ENCODE measurements around the gene CD79B. TPM values are rescaled to one million over a fixed set of nuclear protein-coding genes. Genes with fewer than 3 reads are reported as not detected.

CD79B gene
- 3.4 TPM for total RNA-seq (ENCODE audit: unreplicated experiment)
- long read RNA-seq, partial matches to known transcripts = 1 of 6 reads
- long read RNA-seq, other reads (novel, unspliced or antisense) = 1 of 6 reads

DNA sequence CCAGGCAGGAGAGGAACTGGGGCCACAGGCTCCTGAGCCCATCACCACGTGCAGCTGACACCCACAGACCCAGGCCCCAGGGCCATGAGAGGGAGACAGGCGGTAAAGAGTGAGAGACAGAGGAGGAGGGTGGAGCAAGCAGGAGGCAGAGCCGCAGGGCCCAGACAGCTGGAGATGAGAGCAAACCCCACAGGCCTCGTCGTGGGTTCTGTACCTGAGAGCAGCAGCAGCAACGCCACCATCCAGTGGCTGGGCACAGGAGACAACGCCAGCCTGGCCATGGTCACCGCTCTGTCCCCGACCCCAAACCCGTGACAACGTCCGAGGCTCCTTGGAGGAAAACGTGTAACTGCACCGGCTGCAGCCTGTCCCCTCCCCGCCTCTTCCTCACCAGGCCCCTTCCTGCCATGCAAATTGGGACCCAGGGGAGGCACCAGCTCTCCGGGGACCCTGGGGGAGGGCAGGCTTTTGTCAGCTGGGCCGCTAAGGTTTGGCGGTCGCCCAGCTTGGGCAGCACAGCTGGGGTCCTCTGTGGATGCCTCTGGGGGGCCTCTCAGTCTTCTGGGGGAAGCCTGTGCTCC lies at the start of gene CD79B:
Gene CD79B, minus strand, starts transcription at position 351 of the 581 bp plus-strand sequence. Its CDS starts 70 bp downstream, at position 281.
- TF ChIP-seq CTCF (IDR thresholded peaks at IDR 0.05; ENCODE audit: unreplicated experiment) = no peak
- Mint-ChIP-seq H3K27ac (ENCODE audit: unreplicated experiment) (no peak within 1 kb of the TSS), H3K9me3 (ENCODE audit: unreplicated experiment) (no peaks in the 10 kb centered on the region), H3K27me3 (ENCODE audit: unreplicated experiment) (peaks cover 6% of the 10 kb centered on the region), H3K4me3 (ENCODE audit: unreplicated experiment) (no peak within 1 kb of the TSS), H3K36me3 (ENCODE audit: low read depth, unreplicated experiment) (no peaks in the 10 kb centered on the region), H3K4me1 (ENCODE audit: unreplicated experiment) (peaks cover 5% of the 10 kb centered on the region)
- no peak for DNase-seq (ENCODE audit: low spot score)

DNA sequence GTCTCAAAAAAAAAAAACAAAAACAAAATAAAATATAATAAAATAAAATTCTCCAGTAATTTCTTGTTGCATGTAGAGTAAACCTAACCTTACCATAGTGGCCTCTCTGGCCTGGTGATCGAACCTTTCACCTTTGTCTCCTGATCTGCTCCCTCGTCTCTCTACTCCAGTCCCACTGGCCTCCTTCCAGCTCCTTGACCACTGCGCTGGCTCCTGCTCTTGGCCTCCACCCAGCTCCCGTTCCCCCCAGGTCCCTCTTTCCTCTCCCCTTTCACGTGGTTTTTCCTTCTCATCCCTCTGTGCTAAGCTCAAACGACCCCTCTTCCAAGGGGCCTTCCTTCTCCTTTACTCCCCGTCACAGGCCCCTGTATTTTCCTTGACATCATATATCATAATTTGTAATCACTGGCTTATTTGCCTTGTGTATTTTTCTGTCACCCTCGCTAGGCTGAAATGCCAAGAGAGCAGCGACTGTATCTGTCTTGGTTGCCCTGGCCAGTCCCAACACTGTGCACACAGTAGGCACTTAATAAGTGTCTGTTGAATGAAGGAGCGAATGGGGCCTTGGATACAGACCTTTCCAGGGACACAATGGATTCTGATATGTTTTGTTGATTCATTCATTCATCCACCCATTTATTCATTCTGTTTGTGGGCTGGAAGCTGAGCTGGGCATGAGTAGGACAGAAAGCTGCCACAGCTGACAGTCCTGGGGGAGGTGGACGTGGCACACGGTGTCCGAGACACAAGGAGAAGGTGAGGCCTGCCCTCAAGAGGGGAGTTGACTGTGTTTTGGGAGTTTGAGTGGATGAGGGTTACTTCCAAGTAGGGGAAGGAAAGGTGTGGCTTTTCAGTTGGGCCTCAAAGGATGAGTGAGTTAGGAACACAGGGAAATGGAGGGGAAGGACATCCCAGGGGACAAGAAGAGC lies 46.4 kb upstream of the CD79B start:
- TF ChIP-seq CTCF (IDR thresholded peaks at IDR 0.05; ENCODE audit: unreplicated experiment) = no peak
- Mint-ChIP-seq H3K9me3 (ENCODE audit: unreplicated experiment) (peaks cover 11% of the 10 kb centered on the region), H3K4me3 (ENCODE audit: unreplicated experiment) (no peak overlapping the region), H3K4me1 (ENCODE audit: unreplicated experiment) (peaks cover 24% of the 10 kb centered on the region), H3K36me3 (ENCODE audit: low read depth, unreplicated experiment) (peaks cover 5% of the 10 kb centered on the region), H3K27ac (ENCODE audit: unreplicated experiment) (no peak overlapping the region), H3K27me3 (ENCODE audit: unreplicated experiment) (peaks cover 9% of the 10 kb centered on the region)
- no peak for DNase-seq (ENCODE audit: low spot score)

DNA sequence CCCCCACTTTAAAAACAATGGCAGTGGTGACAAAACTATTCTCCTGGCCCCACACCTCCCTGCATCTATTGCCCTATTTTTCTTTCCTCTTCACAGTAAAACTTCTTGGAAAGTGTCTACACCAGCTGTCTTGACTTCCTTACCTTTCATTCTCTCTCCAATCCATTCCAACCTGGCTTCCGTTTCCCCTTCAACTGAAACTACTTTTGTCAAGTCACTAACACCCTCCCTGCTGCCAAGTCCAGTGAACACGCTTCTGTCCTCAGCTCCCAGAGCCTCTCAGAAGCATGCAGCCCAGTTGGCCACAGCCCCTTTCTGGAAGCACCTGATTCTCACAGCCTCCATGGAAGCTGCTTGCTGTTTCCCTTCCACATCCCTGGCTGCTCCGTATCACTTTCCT lies 44.6 kb upstream of the CD79B start:
- no peaks in the 10 kb centered on the region for H3K36me3 Mint-ChIP-seq (ENCODE audit: low read depth, unreplicated experiment)
- H3K27me3 Mint-ChIP-seq (ENCODE audit: unreplicated experiment) = peaks cover 12% of the 10 kb centered on the region
- no peak for TF ChIP-seq CTCF (IDR thresholded peaks at IDR 0.05; ENCODE audit: unreplicated experiment)
- no peak overlapping the region for H3K27ac Mint-ChIP-seq (ENCODE audit: unreplicated experiment)
- H3K4me1 Mint-ChIP-seq (ENCODE audit: unreplicated experiment) = peaks cover 15% of the 10 kb centered on the region
- DNase-seq (ENCODE audit: low spot score) = no peak
- no peaks in the 10 kb centered on the region for H3K9me3 Mint-ChIP-seq (ENCODE audit: unreplicated experiment)
- H3K4me3 Mint-ChIP-seq (ENCODE audit: unreplicated experiment) = no peak overlapping the region

- Mint-ChIP-seq H3K36me3 (ENCODE audit: low read depth, unreplicated experiment) (no peaks in the 10 kb centered on the region), H3K4me1 (ENCODE audit: unreplicated experiment) (peaks cover 13% of the 10 kb centered on the region), H3K9me3 (ENCODE audit: unreplicated experiment) (no peaks in the 10 kb centered on the region), H3K27ac (ENCODE audit: unreplicated experiment) (no peak overlapping the region), H3K4me3 (ENCODE audit: unreplicated experiment) (no peak overlapping the region), H3K27me3 (ENCODE audit: unreplicated experiment) (peaks cover 12% of the 10 kb centered on the region)
- no peak for DNase-seq (ENCODE audit: low spot score)
- no peak for TF ChIP-seq CTCF (IDR thresholded peaks at IDR 0.05; ENCODE audit: unreplicated experiment)
Measured at GRCh38 chr17:63975541-63976092, 43.5 kb upstream of the CD79B start.

Data from endothelial cell (in vitro differentiated cells).